OCI-LY7 (cell line): Measurements from ENCODE around the gene LTB.

Experiments
- EZH2phosphoT487 ChIP-seq: fragments of 200-600 bp; sonication (generic); IDR thresholded peaks from 2 replicates; pipeline ENCODE4 v1.6.1; 2018; ENCODE audit warnings: low read depth, borderline replicate concordance, mild to moderate bottlenecking, mixed run types, antibody characterized with exemption, low read length, moderate library complexity, mixed read lengths
- TF ChIP-seq, protein P1 (sequence below): fragments of 200-600 bp; sonication (generic); conservative IDR thresholded peaks from 2 replicates; pipeline ENCODE4 v1.5.1; 2014; ENCODE audit warnings: mild to moderate bottlenecking, antibody characterized with exemption, low read length, moderate library complexity, mixed read lengths

DNA sequence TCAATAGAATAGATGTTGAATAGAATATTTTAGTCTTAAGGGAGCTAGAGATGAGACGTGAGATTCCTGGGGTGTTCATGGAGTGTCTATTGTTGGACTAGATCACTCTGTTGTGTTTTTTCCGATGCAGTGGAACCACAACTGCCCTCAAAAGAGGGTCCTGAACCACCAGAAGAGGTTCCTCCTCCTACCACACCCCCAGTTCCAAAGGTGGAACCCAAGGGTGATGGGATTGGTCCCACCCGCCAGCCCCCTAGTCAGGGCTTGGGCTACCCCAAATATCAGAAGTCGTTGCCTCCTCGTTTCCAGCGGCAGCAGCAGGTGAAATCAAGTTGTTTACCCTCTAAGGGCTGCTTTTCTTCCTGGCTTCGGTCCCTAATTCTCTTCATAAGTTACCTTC lies 46.8 kb upstream of the LTB start:
- TF ChIP-seq, protein P1, sequence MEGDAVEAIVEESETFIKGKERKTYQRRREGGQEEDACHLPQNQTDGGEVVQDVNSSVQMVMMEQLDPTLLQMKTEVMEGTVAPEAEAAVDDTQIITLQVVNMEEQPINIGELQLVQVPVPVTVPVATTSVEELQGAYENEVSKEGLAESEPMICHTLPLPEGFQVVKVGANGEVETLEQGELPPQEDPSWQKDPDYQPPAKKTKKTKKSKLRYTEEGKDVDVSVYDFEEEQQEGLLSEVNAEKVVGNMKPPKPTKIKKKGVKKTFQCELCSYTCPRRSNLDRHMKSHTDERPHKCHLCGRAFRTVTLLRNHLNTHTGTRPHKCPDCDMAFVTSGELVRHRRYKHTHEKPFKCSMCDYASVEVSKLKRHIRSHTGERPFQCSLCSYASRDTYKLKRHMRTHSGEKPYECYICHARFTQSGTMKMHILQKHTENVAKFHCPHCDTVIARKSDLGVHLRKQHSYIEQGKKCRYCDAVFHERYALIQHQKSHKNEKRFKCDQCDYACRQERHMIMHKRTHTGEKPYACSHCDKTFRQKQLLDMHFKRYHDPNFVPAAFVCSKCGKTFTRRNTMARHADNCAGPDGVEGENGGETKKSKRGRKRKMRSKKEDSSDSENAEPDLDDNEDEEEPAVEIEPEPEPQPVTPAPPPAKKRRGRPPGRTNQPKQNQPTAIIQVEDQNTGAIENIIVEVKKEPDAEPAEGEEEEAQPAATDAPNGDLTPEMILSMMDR = no peak
- no peak for TF ChIP-seq EZH2phosphoT487
